Measurements from ENCODE around the gene EFCAB13.
"Not testable (repeated sequence)": the region's sequence is repeated elsewhere in the genome, so short reads cannot be mapped to it uniquely, and the experiment has no call there.

Gene EFCAB13

GRCh38 chr17:47425233-47425632, 101.5 kb downstream of the EFCAB13 start:
- not testable (repeated sequence) for DNase-seq (ENCODE audit: low spot score); FAIRE-seq

DNA sequence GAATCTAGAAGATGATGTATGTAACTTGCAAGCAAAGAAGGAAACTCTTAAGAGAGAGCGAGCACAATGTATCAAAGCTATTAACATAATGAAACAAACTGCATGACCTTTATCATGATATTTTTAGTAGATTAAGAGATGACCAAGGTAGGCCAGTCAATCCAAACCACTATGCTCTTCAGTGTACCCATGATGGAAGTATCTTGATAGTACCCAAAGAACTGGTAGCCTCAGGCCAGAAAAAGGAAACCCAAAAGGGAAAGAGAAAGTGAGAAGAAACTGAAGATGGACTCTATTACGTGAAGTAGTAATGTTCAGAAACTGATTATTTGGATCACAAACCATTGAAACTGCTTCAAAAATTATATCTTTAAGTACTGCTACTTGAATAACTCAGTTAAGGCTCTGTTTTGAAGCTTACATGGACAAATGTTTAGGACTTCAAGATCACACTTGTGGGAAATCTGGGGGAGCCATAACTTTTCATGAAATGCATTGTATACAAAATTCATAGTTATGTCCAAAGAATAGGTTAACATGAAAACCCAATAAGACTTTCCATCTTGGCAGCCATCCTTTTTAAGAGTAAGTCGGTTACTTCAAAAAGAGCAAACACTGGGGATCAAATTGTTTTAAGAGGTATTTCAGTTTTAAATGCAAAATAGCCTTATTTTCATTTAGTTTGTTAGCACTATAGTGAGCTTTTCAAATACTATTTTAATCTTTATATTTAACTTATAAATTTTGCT, 102.3 kb downstream of the EFCAB13 start:
- FAIRE-seq; DNase-seq (ENCODE audit: low spot score): not testable (repeated sequence)

GRCh38 chr17:47427985-47428384, 104.2 kb downstream of the EFCAB13 start:
- FAIRE-seq: no peak
- DNase-seq (ENCODE audit: low spot score): no peak

GRCh38 chr17:47432240-47432639, 108.5 kb downstream of the EFCAB13 start:
- DNase-seq (ENCODE audit: low spot score); FAIRE-seq: not testable (repeated sequence)

DNA sequence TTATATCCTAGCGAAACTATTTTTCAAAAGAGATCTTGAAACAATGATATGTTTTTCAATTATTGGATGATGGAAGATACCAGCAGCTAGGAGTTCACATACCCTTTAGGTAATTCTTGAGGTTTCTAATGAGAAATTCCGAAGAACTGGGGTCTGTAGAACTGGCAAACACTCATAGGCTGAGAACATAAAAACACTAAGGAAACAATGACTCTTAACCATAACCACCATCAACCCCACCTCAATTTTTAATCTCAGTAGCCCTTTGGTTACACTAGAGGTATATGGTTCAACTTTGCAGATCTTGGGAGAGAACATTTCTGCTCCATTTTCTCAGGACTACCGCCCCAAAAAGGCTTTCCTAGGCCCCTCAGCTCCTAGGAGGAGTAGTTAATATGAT, 141.4 kb downstream of the EFCAB13 start:
- FAIRE-seq: no peak
- no peak for DNase-seq (ENCODE audit: low spot score)

DNA sequence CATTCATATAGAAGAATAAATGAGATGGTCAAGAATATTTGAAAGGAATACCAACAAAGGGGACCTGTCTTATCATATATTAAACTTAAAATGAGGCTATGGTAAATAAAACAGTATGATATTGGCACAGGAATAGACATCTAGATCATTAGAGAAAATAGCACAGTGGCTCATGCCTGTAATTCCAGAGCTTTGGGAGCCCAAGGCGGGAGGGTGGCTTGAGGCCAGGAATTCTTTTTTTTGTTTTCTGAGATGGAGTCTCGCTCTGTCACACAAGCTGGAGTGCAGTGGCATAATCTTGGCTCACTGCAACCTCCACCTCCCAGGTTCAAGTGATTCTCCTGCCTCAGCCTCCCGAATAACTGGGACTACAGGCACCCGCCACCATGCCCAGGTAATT, 143.2 kb downstream of the EFCAB13 start:
- FAIRE-seq; DNase-seq (ENCODE audit: low spot score): not testable (repeated sequence)

DNA sequence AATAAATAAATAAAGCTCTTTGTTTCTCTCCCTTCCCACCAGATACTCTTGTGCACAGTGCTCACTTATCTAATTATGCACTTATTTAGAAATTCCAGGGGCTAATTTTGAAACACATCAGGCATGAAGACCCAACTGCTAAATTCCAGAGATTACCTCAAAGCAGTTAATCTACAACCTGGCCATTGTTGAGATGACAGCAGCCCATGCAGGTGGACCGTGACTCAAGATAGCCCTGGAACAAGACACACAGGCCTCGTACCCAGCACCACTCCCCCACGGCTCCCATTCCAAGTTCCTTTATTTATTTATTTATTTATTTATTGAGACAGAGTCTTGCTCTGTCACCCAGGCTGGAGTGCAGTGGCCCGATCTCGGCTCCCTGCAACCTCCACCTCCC, 147.1 kb downstream of the EFCAB13 start:
- no peak for DNase-seq (ENCODE audit: low spot score)
- no peak for FAIRE-seq

- DNase-seq (ENCODE audit: low spot score); FAIRE-seq: not testable (repeated sequence)
Measured at GRCh38 chr17:47472073-47472472, 148.3 kb downstream of the EFCAB13 start.

Data from RCC 7860 (cell line).